DMS 273 treated with DMSO at 0.1 percent for 48 hours (cell line): Measurements from ENCODE around the gene GGTLC2.

Source experiments
- DNase-seq: peaks from one replicate; lab custom pipeline; 2025; lab: John Stamatoyannopoulos, UW

GGTLC2 gene

DNA sequence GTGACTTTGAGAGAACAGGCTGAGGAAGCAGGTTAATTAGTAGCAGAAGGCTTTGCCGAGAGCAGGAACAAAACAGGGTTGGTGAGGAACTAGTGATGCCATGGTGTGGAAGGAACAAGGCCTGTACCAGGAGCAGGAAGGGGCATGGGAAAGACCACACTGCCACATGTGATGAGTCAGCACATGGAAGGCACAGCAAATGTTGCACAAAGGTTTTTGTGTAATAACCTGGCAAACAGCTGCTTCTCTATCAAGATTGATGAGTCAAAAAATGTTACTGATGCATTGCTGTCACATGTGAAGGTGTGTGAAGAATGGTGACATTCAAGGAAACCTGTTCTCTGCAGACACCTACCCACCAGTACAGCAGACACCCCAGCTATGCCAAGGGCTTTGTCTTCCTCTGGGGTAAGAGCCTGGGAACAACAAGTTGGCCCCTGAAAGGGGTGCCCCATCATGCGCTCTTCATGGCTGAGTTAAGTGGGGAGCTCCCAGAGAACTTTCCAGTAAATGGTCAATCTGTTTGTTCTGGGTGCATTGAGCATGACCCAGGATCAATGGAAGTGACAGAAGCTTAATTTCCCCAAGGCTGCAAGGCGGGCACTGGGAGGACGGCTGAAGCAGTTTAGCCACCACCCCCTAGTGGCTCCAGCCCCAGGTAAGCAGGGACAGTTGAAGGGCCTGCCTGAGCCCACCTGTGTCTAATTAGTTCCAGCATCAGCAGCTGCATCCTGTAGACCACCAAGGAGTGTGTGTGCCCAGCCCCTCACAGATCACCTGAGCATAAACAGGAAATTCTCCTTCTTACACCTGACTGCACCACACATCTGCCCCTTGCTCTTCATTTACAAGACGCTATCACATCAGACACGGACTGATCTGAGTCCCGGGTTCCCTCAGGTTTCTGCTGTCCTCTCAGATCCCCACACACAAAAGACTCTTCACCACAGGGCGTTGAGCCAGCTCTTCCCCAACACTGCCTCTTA lies 47.6 kb downstream of the GGTLC2 start:
- no peak for DNase-seq

GRCh38 chr22:22692707-22693530 lies 48.5 kb downstream of the GGTLC2 start:
- no peak for DNase-seq

DNA sequence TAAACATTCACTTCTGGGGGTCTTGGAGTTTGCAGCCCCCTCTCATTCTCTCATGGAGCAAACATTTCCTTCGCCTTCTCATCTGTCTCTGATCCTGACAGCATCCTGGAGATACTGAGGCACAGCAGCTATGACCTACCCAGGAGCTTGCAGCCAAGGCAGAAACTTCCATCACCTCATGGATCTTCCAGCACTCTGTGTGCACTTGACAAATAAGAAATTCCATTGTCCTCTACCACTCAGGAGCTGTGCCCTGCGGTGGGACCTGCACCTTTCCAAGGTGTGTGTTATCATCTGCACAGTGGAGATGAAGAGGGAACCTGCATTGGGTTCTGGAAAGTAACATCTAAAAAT lies 49.1 kb downstream of the GGTLC2 start:
- no peak for DNase-seq

- DNase-seq: no peak
These were observed 49.7 kb downstream of the GGTLC2 start for GRCh38 chr22:22694106-22694505.

- no peak for DNase-seq
These were observed 51.7 kb downstream of the GGTLC2 start for GRCh38 chr22:22696104-22696503.
